HPDE6-E6E7 (cell line): ENCODE data around the gene PIGU.

Source experiments
- DNase-seq: peaks from one replicate; pipeline ENCODE4 v3.0.0; 2011; ENCODE audit warnings: missing footprints; ENCODE audit errors: extremely low spot score

PIGU gene

GRCh38 chr20:34512266-34512954 is 164.5 kb downstream of the PIGU start:
- no peak for DNase-seq

- DNase-seq, result no peak
Measured at GRCh38 chr20:34511891-34512265, 165.0 kb downstream of the PIGU start.

- DNase-seq, result no peak
Measured at GRCh38 chr20:34510575-34510974, 166.3 kb downstream of the PIGU start.
